Measurements from ENCODE around the gene EYS. TPM values are rescaled to one million over a fixed set of nuclear protein-coding genes. Genes with fewer than 3 reads are reported as not detected.

Gene EYS
- polyA plus RNA-seq, 1 of the 3 experiments (the other 2 are of a cell fraction): 0.05 TPM

- no peak for DNase-seq
- ChIA-PET POLR2A (no interaction called here), CTCF (no interaction called here)
- H3F3A ChIP-seq (replicated peaks; ENCODE audit: insufficient read depth): no peaks in the 10 kb centered on the region
- H4K20me1 ChIP-seq (ENCODE audit: insufficient read depth): no peaks in the 10 kb centered on the region
- no peaks in the 10 kb centered on the region for H3K9me3 ChIP-seq
- no peak overlapping the region for H3K4me2 ChIP-seq
- TF ChIP-seq NRF1 (IDR thresholded peaks at IDR 0.05; ENCODE audit: low read depth, low read length) (no peak), TCF12 (IDR thresholded peaks at IDR 0.05) (no peak), MAX (IDR thresholded peaks at IDR 0.05; ENCODE audit: low read depth) (no peak), EP300 (IDR thresholded peaks at IDR 0.05; ENCODE audit: borderline replicate concordance in 1 of 2, low read depth in 1 of 2, low read length in 1 of 2) (no peak), PBX3 (IDR thresholded peaks at IDR 0.05) (no peak), EZH2phosphoT487 (IDR thresholded peaks at IDR 0.05; ENCODE audit: borderline replicate concordance, low read depth) (no peak), YY1 (IDR thresholded peaks at IDR 0.05; ENCODE audit: low read depth) (no peak), POLR2AphosphoS5 (IDR thresholded peaks at IDR 0.05; ENCODE audit: low read depth, low read length) (no peak), GATA2 (CRISPR knock-in tag; IDR thresholded peaks at IDR 0.05) (no peak)
- TF ChIP-seq, protein P1, sequence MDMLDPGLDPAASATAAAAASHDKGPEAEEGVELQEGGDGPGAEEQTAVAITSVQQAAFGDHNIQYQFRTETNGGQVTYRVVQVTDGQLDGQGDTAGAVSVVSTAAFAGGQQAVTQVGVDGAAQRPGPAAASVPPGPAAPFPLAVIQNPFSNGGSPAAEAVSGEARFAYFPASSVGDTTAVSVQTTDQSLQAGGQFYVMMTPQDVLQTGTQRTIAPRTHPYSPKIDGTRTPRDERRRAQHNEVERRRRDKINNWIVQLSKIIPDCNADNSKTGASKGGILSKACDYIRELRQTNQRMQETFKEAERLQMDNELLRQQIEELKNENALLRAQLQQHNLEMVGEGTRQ (IDR thresholded peaks at IDR 0.05; ENCODE audit: borderline replicate concordance, low read depth, low read length): no peak
- no peaks in the 10 kb centered on the region for H3K9me2 ChIP-seq
- H3K36me3 ChIP-seq (replicated peaks in 1 of 2; ENCODE audit: control insufficient read depth in 1 of 2, insufficient read depth in 2 of 2, low read length in 1 of 2): no peaks in the 10 kb centered on the region
- no peak overlapping the region for H3K4me3 ChIP-seq (ENCODE audit: low read depth in 2 of 2, low read length in 1 of 2)
- H2AFZ ChIP-seq (ENCODE audit: low read depth): no peak overlapping the region
- no peak overlapping the region for H3K27ac ChIP-seq (ENCODE audit: low read depth in 2 of 2, low read length in 1 of 2)
- no peaks in the 10 kb centered on the region for H3K79me2 ChIP-seq (ENCODE audit: insufficient read depth)
- H3K9ac ChIP-seq: no peak overlapping the region
- no peaks in the 10 kb centered on the region for H3K4me1 ChIP-seq (ENCODE audit: control insufficient read depth in 1 of 2, insufficient read depth in 2 of 2, low read depth in 1 of 2, low read length in 1 of 2)
- no peaks in the 10 kb centered on the region for H3K27me3 ChIP-seq (ENCODE audit: insufficient read depth)
Measured at GRCh38 chr6:63964366-63964765, 1742.7 kb downstream of the EYS start.

DNA sequence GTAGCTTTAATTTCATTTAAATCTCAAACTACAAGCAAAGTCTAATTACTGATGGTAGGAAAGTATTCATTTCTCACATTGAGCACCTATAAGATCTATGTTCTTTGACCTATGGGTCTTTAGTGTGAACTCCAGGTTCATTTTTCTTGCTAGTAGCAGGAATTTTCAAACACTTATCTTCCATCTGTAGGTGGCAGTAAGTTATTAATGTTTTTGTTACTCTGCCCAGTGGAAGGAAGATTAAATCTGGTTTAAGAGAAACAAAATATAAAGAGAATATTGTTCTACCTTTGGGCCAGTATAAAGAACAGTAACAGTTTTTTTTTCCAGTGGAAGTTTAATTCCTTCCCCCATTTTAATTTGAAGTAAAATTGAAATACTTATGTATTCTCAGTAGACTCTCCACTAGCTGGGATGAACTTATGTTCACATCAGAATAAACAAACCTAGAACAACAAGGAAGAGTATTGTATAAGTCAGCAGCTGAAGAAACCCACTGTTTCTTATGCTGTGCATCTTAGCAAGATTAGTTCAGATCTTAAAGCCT, 1743.2 kb downstream of the EYS start:
- ChIA-PET CTCF (interaction anchor here (0.6 kb wide), 1 partner anchor 15 kb away, joined by 3 read pairs; no protein-coding TSS in a partner anchor), POLR2A (interaction anchor here (0.8 kb wide), 1 partner anchor 263 kb away, joined by 3 read pairs; no protein-coding TSS in a partner anchor)
- H3K4me1 ChIP-seq (ENCODE audit: control insufficient read depth in 1 of 2, insufficient read depth in 2 of 2, low read depth in 1 of 2, low read length in 1 of 2): no peaks in the 10 kb centered on the region
- H3F3A ChIP-seq (replicated peaks; ENCODE audit: insufficient read depth): no peaks in the 10 kb centered on the region
- H3K79me2 ChIP-seq (ENCODE audit: insufficient read depth): no peaks in the 10 kb centered on the region
- H3K27ac ChIP-seq (ENCODE audit: low read depth in 2 of 2, low read length in 1 of 2): no peak overlapping the region
- no peaks in the 10 kb centered on the region for H3K27me3 ChIP-seq (ENCODE audit: insufficient read depth)
- H3K9me3 ChIP-seq: no peaks in the 10 kb centered on the region
- no peak overlapping the region for H3K9ac ChIP-seq
- H3K9me2 ChIP-seq: no peaks in the 10 kb centered on the region
- H3K4me3 ChIP-seq (ENCODE audit: low read depth in 2 of 2, low read length in 1 of 2): no peak overlapping the region
- DNase-seq: no peak
- no peaks in the 10 kb centered on the region for H4K20me1 ChIP-seq (ENCODE audit: insufficient read depth)
- H3K4me2 ChIP-seq: no peak overlapping the region
- H3K36me3 ChIP-seq (replicated peaks in 1 of 2; ENCODE audit: control insufficient read depth in 1 of 2, insufficient read depth in 2 of 2, low read length in 1 of 2): no peaks in the 10 kb centered on the region
- no peak overlapping the region for H2AFZ ChIP-seq (ENCODE audit: low read depth)
- TF ChIP-seq CHD2 (IDR thresholded peaks at IDR 0.05; ENCODE audit: low read length, partially characterized antibody) (no peak), RAD21 (IDR thresholded peaks at IDR 0.05; ENCODE audit: low read length) (no peak; the same call in 1 of the 2 replicates), YY1 (IDR thresholded peaks at IDR 0.05; ENCODE audit: low read depth) (no peak), POLR2AphosphoS5 (IDR thresholded peaks at IDR 0.05; ENCODE audit: low read depth, low read length) (no peak), EP300 (IDR thresholded peaks at IDR 0.05; ENCODE audit: borderline replicate concordance in 1 of 2, low read depth in 1 of 2, low read length in 1 of 2) (no peak), RFX5 (IDR thresholded peaks at IDR 0.05; ENCODE audit: low read length) (no peak), ZBTB33 (IDR thresholded peaks at IDR 0.05; ENCODE audit: borderline replicate concordance, low read depth) (no peak), GATA2 (CRISPR knock-in tag; IDR thresholded peaks at IDR 0.05) (no peak), PBX3 (IDR thresholded peaks at IDR 0.05) (no peak), FOXM1 (IDR thresholded peaks at IDR 0.05; ENCODE audit: low read depth) (no peak), REST (IDR thresholded peaks at IDR 0.05; ENCODE audit: low read depth, low read length) (no peak)
- TF ChIP-seq, protein P1 (IDR thresholded peaks at IDR 0.05; ENCODE audit: borderline replicate concordance, low read depth, low read length): no peak

Measured in SK-N-SH (cell line).